ENCODE measurements around the gene ADGRV1. TPM values are rescaled to one million over a fixed set of nuclear protein-coding genes. Genes with fewer than 3 reads are reported as not detected.

ADGRV1 gene
- polyA plus RNA-seq, 2 of the 4 experiments (the other 2 are of a cell fraction) = 0.70 to 3.7 TPM

- TF ChIP-seq BCL3 (IDR thresholded peaks at IDR 0.05) = no peak
Observed at GRCh38 chr5:90897618-90898017, 339.0 kb downstream of the ADGRV1 start (continued).

- Histone ChIP-seq H3K4me1 (peaks cover 45% of the 10 kb centered on the region), H3K4me2 (peak overlapping the region; percentile 78), H3K9me3 (no peaks in the 10 kb centered on the region), H3K4me3 (peak overlapping the region; percentile 15; the same call in 1 of the 3 replicates), H3K27ac (peak overlapping the region; percentile 71 to 84)
- POLR2A ChIA-PET = interaction anchor here (0.7 kb wide), 1 partner anchor 485 kb away, joined by 3 read pairs; the partner anchor contains the start of gene ARRDC3
- CTCF ChIA-PET = interaction anchor here (1.0 kb wide), 1 partner anchor 12 kb away, joined by 3 read pairs; no protein-coding TSS in a partner anchor
- no peak for FAIRE-seq
- WGBS (ENCODE audit: missing lambda C conversion rate) = 67% methylated on average over 4 of the region's 4 CpGs
- DNase-seq (ENCODE audit: low read depth in 1 of 2, low spot score in 1 of 2) = no peak
- TF ChIP-seq HDAC2 (IDR thresholded peaks at IDR 0.05) = no peak
- no peak for TF ChIP-seq ZNF302 (CRISPR knock-in tag; IDR thresholded peaks at IDR 0.05)
- no peak for TF ChIP-seq SREBF2 (IDR thresholded peaks at IDR 0.05)
- TF ChIP-seq RNF2 (IDR thresholded peaks at IDR 0.05; ENCODE audit: borderline replicate concordance, low read depth) = no peak
- TF ChIP-seq ZSCAN20 (CRISPR knock-in tag; IDR thresholded peaks at IDR 0.05) = no peak
- TF ChIP-seq CEBPB (IDR thresholded peaks at IDR 0.05) = no peak; a peak in 1 of 4 replicates
- TF ChIP-seq JUNB (IDR thresholded peaks at IDR 0.05) = peak; percentile 71
- no peak for TF ChIP-seq ELK1 (IDR thresholded peaks at IDR 0.05; ENCODE audit: low read depth, low read length)
- no peak for TF ChIP-seq CTCF (IDR thresholded peaks at IDR 0.05)
- no peak for TF ChIP-seq CBX2 (IDR thresholded peaks at IDR 0.05; ENCODE audit: borderline replicate concordance, low read depth)
- no peak for TF ChIP-seq RFX5 (IDR thresholded peaks at IDR 0.05)
- no peak for TF ChIP-seq EP300 (IDR thresholded peaks at IDR 0.05)
- no peak for TF ChIP-seq FOXS1 (CRISPR knock-in tag; IDR thresholded peaks at IDR 0.05)
- TF ChIP-seq RARB (CRISPR knock-in tag; IDR thresholded peaks at IDR 0.05) = no peak
- no peak for TF ChIP-seq CHD4 (IDR thresholded peaks at IDR 0.05; ENCODE audit: borderline replicate concordance)
- TF ChIP-seq E2F6 (IDR thresholded peaks at IDR 0.05; ENCODE audit: borderline replicate concordance, low read depth) = no peak
- no peak for TF ChIP-seq MAZ (IDR thresholded peaks at IDR 0.05; ENCODE audit: borderline replicate concordance, low read depth, low read length)
- no peak for TF ChIP-seq JUN (IDR thresholded peaks at IDR 0.05)
- TF ChIP-seq SMC3 (IDR thresholded peaks at IDR 0.05) = no peak
- no peak for TF ChIP-seq BCL3 (IDR thresholded peaks at IDR 0.05)
- TF ChIP-seq FOSL2 (IDR thresholded peaks at IDR 0.05) = peak; percentile 62
- TF ChIP-seq FOSL2 (CRISPR knock-in tag; IDR thresholded peaks at IDR 0.05) = peak; percentile 59; the same call in 1 of the 2 replicates
- TF ChIP-seq GATA3 (IDR thresholded peaks at IDR 0.05; ENCODE audit: borderline replicate concordance) = peak; percentile 27; the same call in 1 of the 2 replicates
- ATAC-seq = peak in 1 of 2 experiments; percentile 50; a peak in 2 of 6 replicates
Observed at GRCh38 chr5:90898326-90899013, 339.9 kb downstream of the ADGRV1 start.
